MV-4-11 (cell line): ENCODE results near the gene SMTNL1.

Source experiments
- DNase-seq: peaks from one replicate; lab custom pipeline; 2025; lab: John Stamatoyannopoulos, UW

Gene SMTNL1

GRCh38 chr11:57588046-57588710, 50.8 kb downstream of the SMTNL1 start:
- DNase-seq: peak; percentile 83

- no peak for DNase-seq
Measured at GRCh38 chr11:57596266-57596885, 59.0 kb downstream of the SMTNL1 start.

- DNase-seq: no peak
Measured at GRCh38 chr11:57597461-57597915, 60.1 kb downstream of the SMTNL1 start, which contains the start of gene SERPING1. TSS of gene SERPING1 (plus strand) at chr11:57597685. CDS start at chr11:57598271, 586 bp downstream.

- DNase-seq: no peak
Measured at GRCh38 chr11:57597916-57598830, 60.8 kb downstream of the SMTNL1 start.

- no peak for DNase-seq
Measured at GRCh38 chr11:57598831-57599155, 61.4 kb downstream of the SMTNL1 start.

- no peak for DNase-seq
Measured at GRCh38 chr11:57599381-57599780, 62.0 kb downstream of the SMTNL1 start.
